ENCODE measurements around the gene SLC25A1. TPM values are rescaled to one million over a fixed set of nuclear protein-coding genes. Genes with fewer than 3 reads are reported as not detected.

SLC25A1 gene
- total and polyA plus RNA-seq, 2 of the 4 experiments (the other 2 are of a cell fraction): 41.0 to 56.5 TPM

GRCh38 chr22:19216579-19216978 is 38.0 kb upstream of the SLC25A1 start:
- Histone ChIP-seq H3K4me1 (ENCODE audit: control insufficient read depth, insufficient read depth, low read length) (peaks cover 2% of the 10 kb centered on the region; the same call in 1 of the 2 replicates), H3K18ac (ENCODE audit: low read depth, low read length) (no peak overlapping the region), H3K79me1 (ENCODE audit: low read depth in 1 of 2, low read length in 2 of 2) (no peaks in the 10 kb centered on the region), H2BK5ac (ENCODE audit: low read depth, low read length, poor library complexity, severe bottlenecking) (no peak overlapping the region), H3K23ac (ENCODE audit: low read depth, low read length) (no peak overlapping the region), H4K20me1 (ENCODE audit: insufficient read depth, low read length) (no peaks in the 10 kb centered on the region), H4K8ac (ENCODE audit: low read depth in 2 of 2, low read length in 2 of 2) (no peak overlapping the region), H3K9ac (ENCODE audit: low read depth, low read length) (no peak overlapping the region), H2BK15ac (ENCODE audit: low read depth, low read length) (no peak overlapping the region), H3K36me3 (ENCODE audit: control insufficient read depth, insufficient read depth, low read length) (peaks cover 9% of the 10 kb centered on the region), H2BK120ac (ENCODE audit: low read depth, low read length) (no peak overlapping the region), H3K4ac (ENCODE audit: low read depth, low read length) (no peak overlapping the region), H3K14ac (replicated peaks; ENCODE audit: low read depth, low read length) (no peak overlapping the region), H4K5ac (ENCODE audit: low read depth, low read length) (no peak overlapping the region), H3K4me3 (ENCODE audit: insufficient read depth, low read depth, low read length) (no peak overlapping the region), H4K91ac (ENCODE audit: insufficient read depth, low read depth, low read length) (no peak overlapping the region), H3K27ac (ENCODE audit: insufficient read depth, low read length) (no peak overlapping the region), H3K4me2 (ENCODE audit: low read depth, low read length) (no peak overlapping the region), H2BK20ac (ENCODE audit: low read depth, low read length) (no peak overlapping the region), H3K9me3 (ENCODE audit: control insufficient read depth, insufficient read depth, low read length) (no peaks in the 10 kb centered on the region), H3K56ac (ENCODE audit: extremely low read depth, insufficient read depth, low read length) (no peak overlapping the region), H2AK9ac (replicated peaks; ENCODE audit: low read depth, low read length, poor library complexity) (no peak overlapping the region), H2AK5ac (ENCODE audit: low read depth, low read length) (no peak overlapping the region), H3K27me3 (ENCODE audit: control insufficient read depth, insufficient read depth, low read length) (no peaks in the 10 kb centered on the region), H2AFZ (replicated peaks; ENCODE audit: low read length, poor library complexity) (no peak overlapping the region), H3K9me1 (ENCODE audit: insufficient read depth, low read length) (peaks cover 7% of the 10 kb centered on the region; the same call in 1 of the 2 replicates)
- DNase-seq: no peak
- ChIA-PET POLR2A (ENCODE audit: unreplicated experiment) (no interaction called here), CTCF (no interaction called here)
- in situ Hi-C loops (cut with MboI; ENCODE audit: low sequenced_read_pairs): no loop called here
- intact Hi-C loops (cut with micrococcal nuclease): no loop called here
- no peak for ATAC-seq (ENCODE audit: low read depth)
- BruUV-seq (replicated peaks): no TSS peak
- 100% methylated on average over 1 of the region's 5 CpGs; no CpG with 5 or more reads in 1 of the 2 experiments for WGBS, 2 experiments (ENCODE audit: extremely low coverage in 2 of 2, insufficient read length in 1 of 2)
- dilution Hi-C loops (cut with HindIII; ENCODE audit: low sequenced_read_pairs, unreplicated experiment): no loop called here
- TF ChIP-seq CTCF (conservative IDR thresholded peaks at IDR 0.05; ENCODE audit: low read depth, low read length): no peak
- no peak for TF ChIP-seq MAFK (IDR thresholded peaks at IDR 0.05; ENCODE audit: low read depth, low read length)
- TF ChIP-seq RCOR1 (IDR thresholded peaks at IDR 0.05; ENCODE audit: insufficient replicate concordance, low read length): no peak
- TF ChIP-seq, protein P1, sequence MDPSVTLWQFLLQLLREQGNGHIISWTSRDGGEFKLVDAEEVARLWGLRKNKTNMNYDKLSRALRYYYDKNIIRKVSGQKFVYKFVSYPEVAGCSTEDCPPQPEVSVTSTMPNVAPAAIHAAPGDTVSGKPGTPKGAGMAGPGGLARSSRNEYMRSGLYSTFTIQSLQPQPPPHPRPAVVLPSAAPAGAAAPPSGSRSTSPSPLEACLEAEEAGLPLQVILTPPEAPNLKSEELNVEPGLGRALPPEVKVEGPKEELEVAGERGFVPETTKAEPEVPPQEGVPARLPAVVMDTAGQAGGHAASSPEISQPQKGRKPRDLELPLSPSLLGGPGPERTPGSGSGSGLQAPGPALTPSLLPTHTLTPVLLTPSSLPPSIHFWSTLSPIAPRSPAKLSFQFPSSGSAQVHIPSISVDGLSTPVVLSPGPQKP (IDR thresholded peaks at IDR 0.05; ENCODE audit: borderline replicate concordance, low read depth, low read length): no peak
- no peak for TF ChIP-seq SMC3 (IDR thresholded peaks at IDR 0.05; ENCODE audit: low read depth, low read length)
